ENCODE measurements around the gene PANX1. TPM values are rescaled to one million over a fixed set of nuclear protein-coding genes. Genes with fewer than 3 reads are reported as not detected.
A peak's percentile ranks its signal among the peaks of the same experiment; 100 is the strongest.

PANX1 gene
- total and polyA plus RNA-seq, 2 experiments from 2014 or later = 9.5 to 40.8 TPM

- no peak for TF ChIP-seq ZNF462 (CRISPR knock-in tag; IDR thresholded peaks at IDR 0.05)
- TF ChIP-seq STAT1 (IDR thresholded peaks at IDR 0.05; ENCODE audit: unreplicated experiment) = no peak
- no peak for TF ChIP-seq ZNF331 (CRISPR knock-in tag; IDR thresholded peaks at IDR 0.05; ENCODE audit: low read depth)
- no peak for TF ChIP-seq ZNF114 (CRISPR knock-in tag; IDR thresholded peaks at IDR 0.05)
- TF ChIP-seq POLR2AphosphoS5 (IDR thresholded peaks at IDR 0.05; ENCODE audit: low read depth) = no peak
Observed at GRCh38 chr11:94151903-94152677, 23.4 kb downstream of the PANX1 start (continued).

- Histone ChIP-seq H2AFZ (no peak overlapping the region), H3K27ac (ENCODE audit: low read depth) (no peak overlapping the region), H3K27me3 (ENCODE audit: insufficient read depth) (no peaks in the 10 kb centered on the region), H3K9me2 (ENCODE audit: insufficient read depth) (no peaks in the 10 kb centered on the region), H3K79me2 (replicated peaks; ENCODE audit: insufficient read depth) (peaks cover 100% of the 10 kb centered on the region), H3K4me3 (no peak overlapping the region), H3F3A (replicated peaks; ENCODE audit: low read depth) (no peaks in the 10 kb centered on the region), H4K20me1 (replicated peaks; ENCODE audit: insufficient read depth) (peaks cover 71% of the 10 kb centered on the region), H3K4me2 (peak overlapping the region; percentile 16; the same call in 1 of the 2 replicates), H3K4me1 (ENCODE audit: insufficient read depth) (peaks cover 48% of the 10 kb centered on the region), H3K36me3 (ENCODE audit: insufficient read depth) (peaks cover 16% of the 10 kb centered on the region)
- Mint-ChIP-seq H3K36me3 (ENCODE audit: low read depth) (peaks cover 40% of the 10 kb centered on the region), H3K4me1 (peaks cover 53% of the 10 kb centered on the region), H3K9me3 (peaks cover 12% of the 10 kb centered on the region), H3K27me3 (ENCODE audit: insufficient read depth, low read depth, poor library complexity) (peaks cover 2% of the 10 kb centered on the region), H3K27ac (peak overlapping the region; percentile 65), H3K4me3 (no peak overlapping the region)
- DNase-seq (ENCODE audit: low spot score) = no peak
- peak; percentile 18; the same call in 2 of the 3 replicates for ATAC-seq
- TF ChIP-seq ETS1 (IDR thresholded peaks at IDR 0.05) = no peak
- TF ChIP-seq ZNF462 (CRISPR knock-in tag; IDR thresholded peaks at IDR 0.05) = no peak
Observed at GRCh38 chr11:94152678-94153065, 24.0 kb downstream of the PANX1 start.

Data from GM23338 (cell line).